Measurements from ENCODE around the gene CHURC1.

DNA sequence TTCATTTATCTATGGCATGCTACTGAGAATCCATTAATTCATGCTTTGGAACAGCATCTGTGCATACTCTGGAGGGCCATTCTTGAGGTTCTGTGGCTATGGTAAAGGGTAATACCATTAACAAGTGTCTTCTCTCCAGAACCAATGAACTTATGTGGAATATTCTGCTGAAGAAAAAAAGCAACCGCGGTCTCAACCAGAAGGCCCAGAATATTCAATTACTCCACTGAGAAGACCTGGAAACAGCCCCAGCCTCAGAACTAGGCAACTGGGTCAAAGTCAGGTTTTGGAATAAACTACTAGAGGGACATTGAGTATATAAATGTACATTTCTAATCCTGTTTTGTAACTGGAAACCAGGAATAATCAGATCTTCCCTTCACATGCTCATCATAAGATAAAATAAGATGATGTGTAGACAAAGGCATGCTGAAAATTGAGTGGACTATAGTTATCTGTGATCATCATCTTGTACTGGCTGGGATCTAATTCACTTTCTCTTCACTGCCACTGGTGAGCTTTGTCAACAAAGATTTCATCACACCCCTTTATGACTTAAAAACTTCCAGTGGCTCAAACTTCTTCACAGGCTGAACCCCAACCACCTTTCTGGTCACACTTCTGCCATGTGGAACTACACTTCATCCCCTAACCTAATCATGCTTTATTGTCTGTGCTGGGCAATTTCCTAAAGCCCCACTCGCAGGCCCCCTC, 40.6 kb upstream of the CHURC1 start:
- TF ChIP-seq, protein P1, sequence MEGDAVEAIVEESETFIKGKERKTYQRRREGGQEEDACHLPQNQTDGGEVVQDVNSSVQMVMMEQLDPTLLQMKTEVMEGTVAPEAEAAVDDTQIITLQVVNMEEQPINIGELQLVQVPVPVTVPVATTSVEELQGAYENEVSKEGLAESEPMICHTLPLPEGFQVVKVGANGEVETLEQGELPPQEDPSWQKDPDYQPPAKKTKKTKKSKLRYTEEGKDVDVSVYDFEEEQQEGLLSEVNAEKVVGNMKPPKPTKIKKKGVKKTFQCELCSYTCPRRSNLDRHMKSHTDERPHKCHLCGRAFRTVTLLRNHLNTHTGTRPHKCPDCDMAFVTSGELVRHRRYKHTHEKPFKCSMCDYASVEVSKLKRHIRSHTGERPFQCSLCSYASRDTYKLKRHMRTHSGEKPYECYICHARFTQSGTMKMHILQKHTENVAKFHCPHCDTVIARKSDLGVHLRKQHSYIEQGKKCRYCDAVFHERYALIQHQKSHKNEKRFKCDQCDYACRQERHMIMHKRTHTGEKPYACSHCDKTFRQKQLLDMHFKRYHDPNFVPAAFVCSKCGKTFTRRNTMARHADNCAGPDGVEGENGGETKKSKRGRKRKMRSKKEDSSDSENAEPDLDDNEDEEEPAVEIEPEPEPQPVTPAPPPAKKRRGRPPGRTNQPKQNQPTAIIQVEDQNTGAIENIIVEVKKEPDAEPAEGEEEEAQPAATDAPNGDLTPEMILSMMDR (IDR thresholded peaks at IDR 0.05): no peak
- TF ChIP-seq POLR2A (IDR thresholded peaks at IDR 0.05): no peak
